ENCODE results near the gene RNF220.
A peak's percentile ranks its signal among the peaks of the same experiment; 100 is the strongest.

Gene RNF220

DNA sequence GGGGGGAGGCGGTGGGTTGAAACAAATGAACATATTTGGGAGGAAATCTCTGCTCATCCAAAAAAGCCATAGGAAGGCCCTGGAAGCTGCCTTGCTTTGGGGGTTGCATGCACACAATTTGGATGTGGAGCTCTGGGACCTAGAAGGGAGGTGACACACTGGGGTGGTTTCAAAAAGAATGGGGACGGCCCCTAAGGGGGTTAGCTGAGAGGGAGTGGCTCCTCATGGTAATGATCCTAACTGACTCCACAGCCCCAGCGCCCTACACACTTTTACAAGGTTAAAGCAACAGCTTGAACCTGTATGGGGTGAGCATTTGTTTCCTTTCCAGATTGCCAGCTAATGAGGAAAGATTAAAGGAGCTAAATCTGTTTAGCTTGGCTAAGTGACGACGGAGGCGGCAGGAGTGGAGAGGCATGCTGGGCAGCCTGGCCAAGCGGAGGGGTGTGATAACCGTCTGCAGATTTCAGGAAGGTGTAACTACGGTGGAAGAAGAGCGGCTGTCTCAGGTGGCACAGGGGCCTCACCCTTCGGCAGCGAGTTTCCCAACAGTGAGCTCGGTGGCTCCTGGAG is 107.3 kb downstream of the RNF220 start:
- H3K4me3 ChIP-seq (ENCODE audit: low read length), result no peak overlapping the region
- peak; percentile 8 for DNase-seq (ENCODE audit: low read depth)
- no peak for TF ChIP-seq CTCF (conservative IDR thresholded peaks at IDR 0.05; ENCODE audit: low read depth, low read length)

GRCh38 chr1:44513111-44513510 is 108.1 kb downstream of the RNF220 start:
- no peak for TF ChIP-seq CTCF (conservative IDR thresholded peaks at IDR 0.05; ENCODE audit: low read depth, low read length)
- no peak for DNase-seq (ENCODE audit: low read depth)
- no peak overlapping the region for H3K4me3 ChIP-seq (ENCODE audit: low read length)

- no peak for TF ChIP-seq CTCF (conservative IDR thresholded peaks at IDR 0.05; ENCODE audit: low read depth, low read length)
- H3K4me3 ChIP-seq (ENCODE audit: low read length), result no peak overlapping the region
- no peak for DNase-seq (ENCODE audit: low read depth)
These were observed 109.6 kb downstream of the RNF220 start for GRCh38 chr1:44514673-44515072.

- DNase-seq (ENCODE audit: low read depth), result no peak
- TF ChIP-seq CTCF (conservative IDR thresholded peaks at IDR 0.05; ENCODE audit: low read depth, low read length), result no peak
- no peak overlapping the region for H3K4me3 ChIP-seq (ENCODE audit: low read length)
These were observed 110.4 kb downstream of the RNF220 start for GRCh38 chr1:44515416-44515815.

- no peak overlapping the region for H3K4me3 ChIP-seq (ENCODE audit: low read length)
- no peak for TF ChIP-seq CTCF (conservative IDR thresholded peaks at IDR 0.05; ENCODE audit: low read depth, low read length)
- no peak for DNase-seq (ENCODE audit: low read depth)
These were observed 114.1 kb downstream of the RNF220 start for GRCh38 chr1:44519035-44519676.

DNA sequence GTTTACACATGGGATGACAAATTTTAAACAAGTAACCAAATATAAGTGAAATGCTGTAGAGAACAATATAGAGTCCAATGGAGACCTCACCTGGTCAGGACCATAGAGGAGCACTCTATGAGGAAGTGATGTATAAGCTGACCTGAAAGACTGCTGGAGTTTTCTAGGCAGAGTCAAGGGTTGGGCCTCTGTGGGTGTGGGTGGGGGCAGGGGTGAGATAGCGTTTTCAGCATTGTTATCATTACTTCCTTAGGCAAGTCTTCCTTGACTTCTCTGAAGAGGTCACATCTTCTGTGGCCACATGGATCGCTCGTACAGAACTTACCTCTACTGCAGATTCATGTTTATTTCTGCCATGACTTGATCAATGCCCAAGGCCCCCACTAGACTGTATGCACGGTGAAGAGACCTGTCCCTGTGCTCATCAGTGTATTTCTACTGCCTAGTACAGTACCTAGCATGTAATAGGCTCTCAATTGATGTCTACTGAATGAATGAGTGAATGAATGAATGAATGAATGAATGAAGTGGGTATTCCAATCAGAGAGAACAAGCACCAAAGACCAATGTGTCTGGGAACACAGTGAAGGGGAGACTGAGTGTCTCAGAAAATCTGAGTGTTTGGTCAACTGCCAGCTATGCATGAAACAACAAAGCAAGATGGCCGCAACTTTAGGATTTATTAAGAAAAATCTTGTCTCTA is 116.5 kb downstream of the RNF220 start:
- H3K4me3 ChIP-seq (ENCODE audit: low read length), result no peak overlapping the region
- no peak for TF ChIP-seq CTCF (conservative IDR thresholded peaks at IDR 0.05; ENCODE audit: low read depth, low read length)
- DNase-seq (ENCODE audit: low read depth), result no peak

Data from retinal pigment epithelial cell (primary cell).